Inferior parietal cortex (tissue), 1 donor: ENCODE results near the gene STAT4.

Source experiments
- DNase-seq: peaks from one replicate; pipeline ENCODE4 v3.0.0-alpha.2; 2016; ENCODE audit errors: extremely low spot score

Gene STAT4

DNA sequence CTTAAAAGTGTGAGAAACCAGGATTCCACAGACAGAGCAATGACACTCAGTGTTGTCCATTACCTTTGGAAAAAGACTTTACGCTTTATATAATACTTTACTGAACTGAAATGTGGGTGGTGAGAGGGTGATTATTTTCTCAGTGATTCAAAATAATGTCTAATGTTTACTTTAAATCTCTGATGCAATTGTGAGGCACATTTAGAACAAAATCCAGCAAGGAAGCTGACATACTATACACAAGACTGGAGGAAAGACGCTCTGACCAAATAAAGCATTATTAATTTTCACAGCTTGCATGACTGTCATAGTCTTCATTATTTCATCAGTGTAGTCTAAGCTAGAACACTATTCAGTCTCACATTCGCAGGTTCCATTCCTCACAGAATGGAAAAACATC lies 102.7 kb downstream of the STAT4 start:
- no peak for DNase-seq

DNA sequence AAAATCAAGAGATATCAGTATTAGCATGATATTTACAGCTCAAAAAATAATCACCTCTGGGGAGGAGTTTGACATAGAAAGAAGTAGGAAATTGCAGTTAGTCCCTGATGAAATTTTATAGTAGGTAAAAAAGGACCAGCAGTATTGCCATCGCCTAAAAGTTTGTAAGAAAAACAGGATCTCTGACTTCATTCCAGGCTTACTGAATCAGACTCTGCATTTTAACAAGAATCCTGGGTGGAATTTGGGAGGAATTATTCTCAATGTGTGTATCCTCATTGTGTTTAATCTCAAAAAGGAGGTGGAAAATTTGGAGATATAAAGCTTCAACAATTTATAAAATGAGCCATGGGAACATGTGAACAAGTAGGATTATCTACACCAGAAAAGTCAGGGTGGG lies 105.7 kb downstream of the STAT4 start:
- DNase-seq, result no peak

DNA sequence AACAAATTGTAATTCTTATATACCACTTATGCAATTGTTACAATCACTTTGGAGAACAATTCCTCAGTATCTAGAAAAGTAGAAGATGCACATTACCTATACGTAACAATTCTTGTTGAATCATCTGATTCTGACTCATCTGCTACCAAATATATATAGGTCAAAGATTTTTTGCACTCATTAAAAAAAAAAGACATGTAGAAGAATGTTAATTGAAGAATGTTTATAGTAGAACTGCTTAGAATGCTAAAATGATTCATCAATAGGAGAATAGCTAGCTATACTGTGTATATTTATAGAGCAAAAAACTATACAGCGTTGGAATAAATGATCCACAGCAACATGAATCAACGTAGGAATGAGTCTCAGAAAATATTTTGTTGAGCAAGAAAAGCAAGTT lies 107.4 kb downstream of the STAT4 start:
- no peak for DNase-seq

DNA sequence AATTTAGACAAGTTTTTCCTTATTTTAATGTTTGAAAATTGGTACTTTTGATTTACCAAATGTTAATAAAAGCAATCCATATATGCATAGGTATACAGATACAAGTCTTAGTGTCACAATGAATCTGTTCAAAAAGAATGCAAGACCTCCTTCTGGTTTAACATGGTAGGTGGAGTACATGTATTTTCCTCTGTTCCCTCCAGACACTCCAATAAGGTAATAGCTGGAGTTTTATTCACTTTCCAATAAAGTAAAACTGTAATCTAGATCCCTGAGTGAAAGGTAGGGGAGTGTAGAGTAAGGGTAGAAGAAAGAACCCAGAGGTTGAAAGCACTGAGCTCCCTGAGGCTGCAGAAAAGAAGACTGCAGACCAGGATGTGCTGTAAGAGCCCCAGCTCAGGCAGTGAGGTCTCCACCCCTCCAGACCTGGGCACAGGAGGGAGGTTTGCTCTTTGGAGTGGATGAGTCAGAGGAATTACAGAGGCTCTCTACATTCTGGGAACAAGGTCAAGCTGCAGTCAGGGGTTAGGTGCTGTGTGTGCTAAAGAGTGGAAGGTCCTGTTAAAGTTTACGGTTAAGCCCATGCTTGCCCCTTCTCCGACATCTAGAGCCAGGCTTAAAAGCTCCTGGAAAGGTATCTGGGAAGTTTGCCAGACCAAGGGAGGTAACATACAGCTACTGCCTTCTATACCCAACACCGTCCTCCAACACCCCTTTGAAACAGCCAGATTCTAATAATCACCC lies 109.2 kb downstream of the STAT4 start:
- DNase-seq, result no peak

GRCh38 chr2:191039616-191040015 lies 111.2 kb downstream of the STAT4 start:
- no peak for DNase-seq

GRCh38 chr2:191038741-191039140 lies 112.1 kb downstream of the STAT4 start:
- no peak for DNase-seq

- no peak for DNase-seq
Observed at GRCh38 chr2:191038241-191038725, 112.5 kb downstream of the STAT4 start.

DNA sequence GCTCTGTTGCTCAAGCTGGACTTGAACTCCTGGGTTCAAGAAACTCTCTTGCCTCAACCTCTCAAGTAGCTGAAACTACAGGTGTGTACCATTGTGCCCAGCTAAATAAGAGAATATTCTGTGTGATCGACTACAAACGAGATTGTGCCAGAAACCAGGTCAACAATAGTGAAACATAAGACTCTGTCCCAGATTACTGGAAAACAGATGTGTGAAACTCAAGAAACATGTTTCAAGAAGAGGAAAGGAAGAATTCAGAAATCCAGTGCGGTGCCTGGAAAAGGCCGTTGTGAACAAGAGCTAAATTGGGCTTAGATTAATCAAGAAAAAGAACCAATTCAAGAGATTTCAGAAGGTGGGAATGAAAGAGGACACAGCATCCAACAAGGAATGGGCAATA lies 113.4 kb downstream of the STAT4 start:
- DNase-seq, result no peak

- no peak for DNase-seq
Observed at GRCh38 chr2:191036363-191036762, 114.4 kb downstream of the STAT4 start.

- DNase-seq, result no peak
Observed at GRCh38 chr2:191032588-191033429, 118.0 kb downstream of the STAT4 start.

DNA sequence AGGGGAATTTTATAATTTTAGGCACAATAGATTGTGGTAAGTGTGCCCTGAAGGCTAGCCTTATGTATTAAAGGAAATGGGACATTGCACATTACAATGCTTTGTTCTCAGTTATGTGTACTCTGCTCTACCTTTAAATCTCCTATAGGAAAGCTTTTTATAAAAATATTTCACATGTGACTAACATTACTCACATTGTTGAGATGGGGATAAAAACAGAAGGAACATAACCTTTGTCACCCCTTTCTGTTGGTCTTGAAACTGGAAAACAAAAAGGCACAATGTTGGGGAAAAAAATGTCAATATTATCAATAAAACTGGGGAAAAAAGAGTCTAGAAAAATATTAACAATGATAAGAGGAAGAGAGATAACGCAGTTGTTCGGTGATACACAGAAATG lies 119.5 kb downstream of the STAT4 start:
- no peak for DNase-seq

- peak; percentile 53 for DNase-seq
Observed at GRCh38 chr2:191030521-191031154, 120.2 kb downstream of the STAT4 start.

GRCh38 chr2:191029280-191029950 lies 121.4 kb downstream of the STAT4 start:
- no peak for DNase-seq

- DNase-seq, result no peak
Observed at GRCh38 chr2:191026377-191026776, 124.4 kb downstream of the STAT4 start.

DNA sequence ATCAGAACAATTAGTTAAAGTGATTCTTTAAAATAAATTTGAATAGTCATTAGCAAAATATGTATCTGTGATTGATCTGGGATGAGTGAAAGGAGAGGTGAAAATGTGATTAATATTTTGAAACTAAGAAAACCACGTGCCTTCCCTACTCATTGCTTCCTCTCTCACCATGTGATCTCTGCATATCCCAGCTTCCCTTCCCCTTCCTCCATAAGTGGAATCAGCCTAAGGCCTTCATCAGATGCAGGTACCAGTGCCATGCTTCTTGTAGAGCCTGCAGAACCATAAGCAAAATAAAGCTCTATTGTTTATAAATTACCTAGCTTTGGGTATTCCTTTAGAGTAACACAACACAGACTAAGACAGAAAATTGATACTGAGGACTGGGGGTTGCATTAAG lies 125.7 kb downstream of the STAT4 start:
- DNase-seq, result no peak

DNA sequence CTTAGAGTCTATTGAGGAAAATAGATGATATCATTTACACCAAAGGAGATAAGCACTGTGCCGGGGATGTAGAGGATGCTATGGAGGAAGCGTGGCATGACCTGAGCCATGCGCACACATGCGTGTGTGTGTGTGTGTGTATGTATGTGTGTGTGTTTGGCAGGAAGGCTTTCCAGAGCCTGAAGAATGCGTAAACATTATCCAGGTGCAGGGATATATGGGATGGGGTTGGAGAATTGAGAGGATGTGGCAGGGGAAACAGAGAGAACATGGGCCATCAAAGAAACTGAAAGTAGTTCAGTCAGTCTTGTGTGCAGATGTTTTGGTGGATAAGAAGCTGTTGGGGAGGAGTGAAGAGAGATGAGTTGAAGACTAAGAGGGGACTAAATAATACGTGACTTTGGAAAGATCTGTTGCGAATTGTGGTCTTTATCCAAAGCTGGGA lies 127.5 kb downstream of the STAT4 start:
- DNase-seq, result no peak

DNA sequence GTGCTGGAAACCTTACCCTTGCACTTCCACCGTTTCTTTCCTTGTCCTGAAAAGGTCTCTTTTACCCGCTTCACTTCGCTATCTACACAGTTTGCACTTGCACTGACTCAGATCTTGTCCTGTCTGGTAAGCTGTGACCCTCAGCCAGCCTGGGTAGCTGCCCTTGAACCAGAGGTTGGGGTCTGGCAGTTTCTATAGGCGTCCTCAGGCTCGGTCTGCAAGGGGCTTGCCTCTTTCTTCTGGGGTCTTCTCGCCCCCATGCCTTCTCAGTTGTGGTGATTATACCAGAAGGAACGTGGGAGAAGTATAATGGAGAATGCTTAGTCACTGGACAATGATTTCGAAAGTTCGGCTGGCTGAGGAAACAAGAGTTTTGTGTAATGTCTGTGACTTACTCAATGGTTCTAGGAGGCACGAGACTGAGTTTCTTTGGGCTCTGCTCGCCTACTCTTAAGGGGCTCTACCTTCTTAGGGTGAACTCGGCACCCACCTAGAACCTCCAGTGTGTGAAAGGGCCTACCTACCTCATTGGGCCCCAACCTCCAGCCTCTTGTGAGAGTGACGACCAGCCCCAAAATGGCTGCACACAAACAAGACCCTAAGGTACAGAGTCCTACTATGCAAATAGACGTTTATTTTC lies 129.9 kb downstream of the STAT4 start:
- peak; percentile 45 for DNase-seq

DNA sequence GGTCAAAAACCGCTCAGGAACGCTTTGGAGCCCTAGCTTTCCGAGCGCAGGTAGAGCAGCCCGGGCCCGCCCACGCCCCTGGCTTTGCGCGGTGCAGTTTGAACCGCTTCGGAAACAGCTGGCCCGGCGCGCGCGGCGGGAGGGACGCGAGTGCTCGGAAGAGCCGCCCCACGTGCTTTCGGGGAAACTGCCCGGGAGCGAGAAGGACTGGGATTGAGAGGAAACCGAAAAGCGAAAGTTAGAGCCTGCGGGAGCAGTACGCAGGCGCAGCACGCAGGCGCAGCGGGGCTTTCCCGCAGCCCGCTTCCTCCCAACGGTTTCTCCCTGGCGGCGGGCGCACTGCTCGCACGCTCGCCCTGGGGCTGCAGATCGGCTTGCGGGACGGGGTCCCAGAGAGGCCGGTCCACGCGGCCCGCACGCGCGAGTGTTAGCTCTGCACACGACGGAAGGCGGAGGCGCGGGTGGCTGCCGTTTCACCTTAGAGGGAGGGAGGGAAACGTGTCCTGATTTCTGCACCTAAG lies 130.5 kb downstream of the STAT4 start:
- peak; percentile 96 for DNase-seq

DNA sequence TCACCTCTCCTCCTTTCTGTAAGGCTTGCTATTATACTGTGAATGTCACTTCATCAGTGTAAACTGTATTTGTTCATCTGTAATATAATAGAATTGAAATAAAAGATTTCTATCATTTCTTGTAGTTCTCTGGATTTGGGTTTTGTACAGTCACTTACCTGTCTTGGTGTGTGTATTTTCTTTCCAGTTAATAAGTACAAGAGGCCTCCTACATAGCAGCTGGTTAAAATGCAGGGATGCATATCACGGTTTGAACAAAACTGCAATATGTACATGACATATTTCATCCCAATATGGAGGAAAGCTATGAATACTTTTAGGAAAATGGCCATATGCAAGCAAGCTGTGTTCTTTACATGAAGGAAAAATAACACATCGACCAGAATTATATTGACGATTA lies 131.4 kb downstream of the STAT4 start:
- DNase-seq, result no peak

GRCh38 chr2:191018643-191019119 lies 132.1 kb downstream of the STAT4 start:
- DNase-seq, result no peak

- DNase-seq, result no peak
Observed at GRCh38 chr2:191018048-191018447, 132.7 kb downstream of the STAT4 start.
